AG10803 (cell line): Measurements from ENCODE around the gene LMX1B.

Source experiments
- DNase-seq: peaks from one replicate; pipeline ENCODE4 v3.0.0; 2010; ENCODE audit warnings: low read depth
- H3K4me3 ChIP-seq: 2 replicates; pipeline ENCODE4 v1.5.1; 2011; ENCODE audit warnings: mild to moderate bottlenecking, low read length, control low read depth
- CTCF ChIP-seq: conservative IDR thresholded peaks from 2 replicates; pipeline ENCODE4 v1.5.1; 2011; ENCODE audit warnings: mild to moderate bottlenecking, low read length, control low read depth, inconsistent platforms

LMX1B gene

GRCh38 chr9:126661122-126661520 lies 47.4 kb downstream of the LMX1B start:
- H3K4me3 ChIP-seq, result no peak overlapping the region
- TF ChIP-seq CTCF, result no peak
- DNase-seq, result no peak

- no peak for DNase-seq
- H3K4me3 ChIP-seq, result no peak overlapping the region
- TF ChIP-seq CTCF, result no peak
These were observed 48.0 kb downstream of the LMX1B start for GRCh38 chr9:126661521-126662251.

- no peak for TF ChIP-seq CTCF
- no peak overlapping the region for H3K4me3 ChIP-seq
- no peak for DNase-seq
These were observed 49.9 kb downstream of the LMX1B start for GRCh38 chr9:126663661-126664072.

- DNase-seq, result no peak
- no peak overlapping the region for H3K4me3 ChIP-seq
- TF ChIP-seq CTCF, result no peak
These were observed 51.3 kb downstream of the LMX1B start for GRCh38 chr9:126664900-126665643.

GRCh38 chr9:126665644-126666035 lies 51.9 kb downstream of the LMX1B start:
- H3K4me3 ChIP-seq, result no peak overlapping the region
- no peak for TF ChIP-seq CTCF

GRCh38 chr9:126666155-126666803 lies 52.6 kb downstream of the LMX1B start:
- DNase-seq, result no peak
- H3K4me3 ChIP-seq, result no peak overlapping the region
- no peak for TF ChIP-seq CTCF

More at GRCh38 chr9:126665644-126666035, 51.9 kb downstream of the LMX1B start:
- no peak for DNase-seq
